ENCODE data around the gene FIGLA. TPM values are rescaled to one million over a fixed set of nuclear protein-coding genes. Genes with fewer than 3 reads are reported as not detected.

FIGLA gene
- total RNA-seq, 1 experiment from 2014 or later: not detected

GRCh38 chr2:70748002-70748784 lies 42.2 kb downstream of the FIGLA start:
- Mint-ChIP-seq H3K9me3 (ENCODE audit: low read depth, unreplicated experiment) (peaks cover 4% of the 10 kb centered on the region), H3K36me3 (ENCODE audit: insufficient read depth, unreplicated experiment) (no peaks in the 10 kb centered on the region), H3K4me3 (ENCODE audit: low read depth, unreplicated experiment) (no peak overlapping the region), H3K27me3 (ENCODE audit: unreplicated experiment) (peaks cover 84% of the 10 kb centered on the region), H3K4me1 (ENCODE audit: low read depth, unreplicated experiment) (no peaks in the 10 kb centered on the region), H3K27ac (ENCODE audit: unreplicated experiment) (no peak overlapping the region)
- CTCF ChIA-PET: no interaction called here
- TF ChIP-seq, protein P1, sequence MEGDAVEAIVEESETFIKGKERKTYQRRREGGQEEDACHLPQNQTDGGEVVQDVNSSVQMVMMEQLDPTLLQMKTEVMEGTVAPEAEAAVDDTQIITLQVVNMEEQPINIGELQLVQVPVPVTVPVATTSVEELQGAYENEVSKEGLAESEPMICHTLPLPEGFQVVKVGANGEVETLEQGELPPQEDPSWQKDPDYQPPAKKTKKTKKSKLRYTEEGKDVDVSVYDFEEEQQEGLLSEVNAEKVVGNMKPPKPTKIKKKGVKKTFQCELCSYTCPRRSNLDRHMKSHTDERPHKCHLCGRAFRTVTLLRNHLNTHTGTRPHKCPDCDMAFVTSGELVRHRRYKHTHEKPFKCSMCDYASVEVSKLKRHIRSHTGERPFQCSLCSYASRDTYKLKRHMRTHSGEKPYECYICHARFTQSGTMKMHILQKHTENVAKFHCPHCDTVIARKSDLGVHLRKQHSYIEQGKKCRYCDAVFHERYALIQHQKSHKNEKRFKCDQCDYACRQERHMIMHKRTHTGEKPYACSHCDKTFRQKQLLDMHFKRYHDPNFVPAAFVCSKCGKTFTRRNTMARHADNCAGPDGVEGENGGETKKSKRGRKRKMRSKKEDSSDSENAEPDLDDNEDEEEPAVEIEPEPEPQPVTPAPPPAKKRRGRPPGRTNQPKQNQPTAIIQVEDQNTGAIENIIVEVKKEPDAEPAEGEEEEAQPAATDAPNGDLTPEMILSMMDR (IDR thresholded peaks at IDR 0.05; ENCODE audit: unreplicated experiment): no peak
- no peak for DNase-seq
- no TSS peak for BruUV-seq (replicated peaks)
- intact Hi-C loops (cut with micrococcal nuclease; ENCODE audit: unreplicated experiment): no loop called here

- intact Hi-C loops (cut with micrococcal nuclease; ENCODE audit: unreplicated experiment): no loop called here
- no TSS peak for BruUV-seq (replicated peaks)
- H3K27ac Mint-ChIP-seq (ENCODE audit: unreplicated experiment): no peak overlapping the region
- H3K4me3 Mint-ChIP-seq (ENCODE audit: low read depth, unreplicated experiment): no peak overlapping the region
- TF ChIP-seq, protein P1 (IDR thresholded peaks at IDR 0.05; ENCODE audit: unreplicated experiment): no peak
- H3K4me1 Mint-ChIP-seq (ENCODE audit: low read depth, unreplicated experiment): no peaks in the 10 kb centered on the region
- H3K36me3 Mint-ChIP-seq (ENCODE audit: insufficient read depth, unreplicated experiment): no peaks in the 10 kb centered on the region
- peaks cover 93% of the 10 kb centered on the region for H3K27me3 Mint-ChIP-seq (ENCODE audit: unreplicated experiment)
- CTCF ChIA-PET: interaction anchor here (0.5 kb wide), 1 partner anchor 37 kb away, joined by 4 read pairs; no protein-coding TSS in a partner anchor
- DNase-seq: no peak
- H3K9me3 Mint-ChIP-seq (ENCODE audit: low read depth, unreplicated experiment): peaks cover 4% of the 10 kb centered on the region
Measured at GRCh38 chr2:70747284-70747683, 43.2 kb downstream of the FIGLA start.

DNA sequence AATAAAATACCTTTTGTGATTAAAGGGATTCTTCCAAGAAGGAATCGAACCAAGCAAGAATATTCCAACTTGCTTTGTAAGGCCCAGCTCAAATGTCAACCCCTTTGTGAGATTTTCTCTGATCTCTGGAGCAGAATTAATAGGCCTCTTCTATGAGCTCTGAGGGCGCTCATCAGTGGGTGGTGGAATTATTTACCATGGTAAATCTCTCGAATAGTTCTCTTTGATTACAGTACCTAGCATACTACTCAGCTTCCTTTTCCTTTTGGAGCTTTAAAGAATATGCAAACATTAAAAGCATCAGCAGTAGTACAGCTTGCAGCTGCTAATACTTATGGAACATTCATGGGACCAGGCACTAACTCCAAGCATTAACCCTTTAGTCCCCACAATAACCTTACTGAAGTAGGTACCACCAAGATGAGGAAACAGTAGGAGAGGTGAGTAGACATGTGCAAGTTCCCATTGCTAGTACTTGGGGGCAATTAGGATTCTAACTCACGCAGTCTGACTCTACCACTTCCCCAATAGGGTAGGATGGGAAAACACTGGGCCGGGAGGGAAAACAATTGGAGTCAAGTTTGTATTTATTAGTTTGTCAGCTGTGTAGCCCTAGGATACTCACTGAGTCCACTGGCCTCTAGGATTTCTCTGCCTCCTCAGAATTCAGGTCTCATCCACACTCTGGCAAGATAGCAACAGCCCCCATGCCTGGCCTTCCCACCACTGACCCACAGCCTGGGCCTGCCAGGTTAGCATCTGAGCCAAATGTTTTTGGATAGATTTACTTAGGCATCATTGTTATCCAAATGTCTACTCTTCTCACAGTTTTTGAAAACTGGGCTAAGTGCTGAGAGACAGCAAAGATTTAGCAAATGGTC lies 44.1 kb downstream of the FIGLA start:
- BruUV-seq (replicated peaks): no TSS peak
- TF ChIP-seq, protein P1 (IDR thresholded peaks at IDR 0.05; ENCODE audit: unreplicated experiment): no peak
- no peaks in the 10 kb centered on the region for H3K4me1 Mint-ChIP-seq (ENCODE audit: low read depth, unreplicated experiment)
- no peak overlapping the region for H3K4me3 Mint-ChIP-seq (ENCODE audit: low read depth, unreplicated experiment)
- no peak overlapping the region for H3K27ac Mint-ChIP-seq (ENCODE audit: unreplicated experiment)
- CTCF ChIA-PET: no interaction called here
- peaks cover 99% of the 10 kb centered on the region for H3K27me3 Mint-ChIP-seq (ENCODE audit: unreplicated experiment)
- intact Hi-C loops (cut with micrococcal nuclease; ENCODE audit: unreplicated experiment): no loop called here
- no peaks in the 10 kb centered on the region for H3K36me3 Mint-ChIP-seq (ENCODE audit: insufficient read depth, unreplicated experiment)
- peaks cover 4% of the 10 kb centered on the region for H3K9me3 Mint-ChIP-seq (ENCODE audit: low read depth, unreplicated experiment)
- DNase-seq: no peak

DNA sequence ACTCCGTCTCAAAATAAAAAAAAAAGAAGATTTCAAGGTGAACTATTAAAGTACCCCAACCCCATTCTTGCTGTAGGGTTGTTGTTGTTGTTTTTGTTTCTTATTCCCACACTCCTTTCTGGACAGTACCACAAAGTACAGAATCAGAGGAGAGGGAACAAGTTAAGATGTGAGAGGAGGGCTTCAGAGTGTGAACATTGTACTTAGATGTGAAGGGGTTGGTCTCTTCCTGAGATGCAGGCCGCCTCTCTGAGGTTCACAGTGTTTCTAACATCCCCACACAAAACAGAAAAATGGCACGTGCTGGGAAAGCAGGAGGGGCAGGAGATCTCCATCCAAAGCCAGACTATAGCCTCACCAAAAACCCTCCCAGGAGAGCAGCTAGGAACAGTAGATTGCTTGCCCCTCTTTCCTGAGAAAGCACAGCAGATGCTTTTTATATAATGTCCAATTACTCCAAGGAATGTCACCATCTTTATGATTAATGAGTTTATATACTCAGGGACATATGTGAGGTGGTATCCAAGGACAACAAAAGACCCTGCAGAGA lies 45.1 kb downstream of the FIGLA start:
- CTCF ChIA-PET: no interaction called here
- TF ChIP-seq, protein P1 (IDR thresholded peaks at IDR 0.05; ENCODE audit: unreplicated experiment): no peak
- Mint-ChIP-seq H3K36me3 (ENCODE audit: insufficient read depth, unreplicated experiment) (no peaks in the 10 kb centered on the region), H3K4me1 (ENCODE audit: low read depth, unreplicated experiment) (no peaks in the 10 kb centered on the region), H3K27ac (ENCODE audit: unreplicated experiment) (no peak overlapping the region), H3K27me3 (ENCODE audit: unreplicated experiment) (peaks cover 99% of the 10 kb centered on the region), H3K4me3 (ENCODE audit: low read depth, unreplicated experiment) (no peak overlapping the region), H3K9me3 (ENCODE audit: low read depth, unreplicated experiment) (peaks cover 4% of the 10 kb centered on the region)
- no TSS peak for BruUV-seq (replicated peaks)
- no peak for DNase-seq
- intact Hi-C loops (cut with micrococcal nuclease; ENCODE audit: unreplicated experiment): no loop called here

Data from Calu3 (cell line).